ENCODE measurements around the gene ECHS1. TPM values are rescaled to one million over a fixed set of nuclear protein-coding genes. Genes with fewer than 3 reads are reported as not detected.
"Not testable (repeated sequence)": the region's sequence is repeated elsewhere in the genome, so short reads cannot be mapped to it uniquely, and the experiment has no call there.

ECHS1 gene
- total RNA-seq, 1 donor from 2014 or later = 37.7 TPM

GRCh38 chr10:133378251-133379096 is 5.3 kb upstream of the ECHS1 start:
- intact Hi-C loops (cut with micrococcal nuclease) = loop anchor here (1.0 to 10.0 kb wide), 5 partner anchors 11 to 1044 kb away; partner anchors contain the start of genes LRRC27 and MTG1
- H3K9me3 Mint-ChIP-seq = no peaks in the 10 kb centered on the region
- POLR2A ChIA-PET = interaction anchor here (1.4 to 6.6 kb wide), 4 partner anchors 12 to 21 kb away, joined by 3 to 52 read pairs (median 10); partner anchors contain the start of genes FUOM and MTG1
- peak overlapping the region; percentile 87 for H3K4me3 Mint-ChIP-seq
- DNase-seq = peak; percentile 70
- CTCF ChIA-PET = interaction anchor here (1.9 kb wide), 1 partner anchor 49 kb away, joined by 5 read pairs; no protein-coding TSS in a partner anchor
- peaks cover 15% of the 10 kb centered on the region for H3K36me3 Mint-ChIP-seq (ENCODE audit: low read depth)
- TF ChIP-seq, protein P1, sequence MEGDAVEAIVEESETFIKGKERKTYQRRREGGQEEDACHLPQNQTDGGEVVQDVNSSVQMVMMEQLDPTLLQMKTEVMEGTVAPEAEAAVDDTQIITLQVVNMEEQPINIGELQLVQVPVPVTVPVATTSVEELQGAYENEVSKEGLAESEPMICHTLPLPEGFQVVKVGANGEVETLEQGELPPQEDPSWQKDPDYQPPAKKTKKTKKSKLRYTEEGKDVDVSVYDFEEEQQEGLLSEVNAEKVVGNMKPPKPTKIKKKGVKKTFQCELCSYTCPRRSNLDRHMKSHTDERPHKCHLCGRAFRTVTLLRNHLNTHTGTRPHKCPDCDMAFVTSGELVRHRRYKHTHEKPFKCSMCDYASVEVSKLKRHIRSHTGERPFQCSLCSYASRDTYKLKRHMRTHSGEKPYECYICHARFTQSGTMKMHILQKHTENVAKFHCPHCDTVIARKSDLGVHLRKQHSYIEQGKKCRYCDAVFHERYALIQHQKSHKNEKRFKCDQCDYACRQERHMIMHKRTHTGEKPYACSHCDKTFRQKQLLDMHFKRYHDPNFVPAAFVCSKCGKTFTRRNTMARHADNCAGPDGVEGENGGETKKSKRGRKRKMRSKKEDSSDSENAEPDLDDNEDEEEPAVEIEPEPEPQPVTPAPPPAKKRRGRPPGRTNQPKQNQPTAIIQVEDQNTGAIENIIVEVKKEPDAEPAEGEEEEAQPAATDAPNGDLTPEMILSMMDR (IDR thresholded peaks at IDR 0.05) = no peak
- peak overlapping the region; percentile 61 for H3K27ac Mint-ChIP-seq
- no peaks in the 10 kb centered on the region for H3K27me3 Mint-ChIP-seq
- H3K4me1 Mint-ChIP-seq = peaks cover 45% of the 10 kb centered on the region
- peak; percentile 48 for ATAC-seq (ENCODE audit: low read depth)

DNA sequence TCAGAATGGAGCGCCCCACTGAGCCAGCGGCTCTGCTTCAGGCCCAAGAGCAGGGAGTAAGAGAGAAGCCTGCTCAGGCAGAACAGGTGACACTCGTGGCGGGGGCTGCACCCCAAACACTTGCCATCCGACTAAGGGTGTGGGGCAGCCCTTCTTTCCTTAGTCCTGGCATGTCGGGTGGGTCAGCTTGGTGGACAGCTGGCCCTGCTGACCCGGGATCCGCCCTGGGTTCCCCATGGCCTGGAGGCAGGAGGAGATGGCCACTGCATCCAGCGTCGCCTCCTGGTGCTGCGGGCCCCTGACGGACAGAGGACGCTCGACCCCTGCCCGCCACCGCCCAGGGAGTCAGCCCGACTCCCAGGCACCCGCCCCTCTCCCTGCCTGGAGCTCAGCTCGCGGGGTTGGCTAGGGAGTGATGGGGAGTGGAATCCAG is 4.7 kb upstream of the ECHS1 start:
- H3K36me3 Mint-ChIP-seq (ENCODE audit: low read depth) = peaks cover 12% of the 10 kb centered on the region
- H3K9me3 Mint-ChIP-seq = no peaks in the 10 kb centered on the region
- no peak for ATAC-seq (ENCODE audit: low read depth)
- DNase-seq = no peak
- TF ChIP-seq, protein P1 (IDR thresholded peaks at IDR 0.05) = no peak
- ChIA-PET CTCF (interaction anchor here (1.9 kb wide), 1 partner anchor 48 kb away, joined by 5 read pairs; no protein-coding TSS in a partner anchor), POLR2A (interaction anchor here (1.4 to 6.6 kb wide), 4 partner anchors 12 to 20 kb away, joined by 3 to 52 read pairs (median 10); partner anchors contain the start of genes FUOM and MTG1)
- intact Hi-C loops (cut with micrococcal nuclease) = loop anchor here (5.0 to 10.0 kb wide), 2 partner anchors 51 to 1043 kb away; partner anchors contain the start of gene LRRC27
- no peak overlapping the region for H3K27ac Mint-ChIP-seq
- no peaks in the 10 kb centered on the region for H3K27me3 Mint-ChIP-seq
- peak overlapping the region; percentile 87 for H3K4me3 Mint-ChIP-seq
- H3K4me1 Mint-ChIP-seq = peaks cover 47% of the 10 kb centered on the region

DNA sequence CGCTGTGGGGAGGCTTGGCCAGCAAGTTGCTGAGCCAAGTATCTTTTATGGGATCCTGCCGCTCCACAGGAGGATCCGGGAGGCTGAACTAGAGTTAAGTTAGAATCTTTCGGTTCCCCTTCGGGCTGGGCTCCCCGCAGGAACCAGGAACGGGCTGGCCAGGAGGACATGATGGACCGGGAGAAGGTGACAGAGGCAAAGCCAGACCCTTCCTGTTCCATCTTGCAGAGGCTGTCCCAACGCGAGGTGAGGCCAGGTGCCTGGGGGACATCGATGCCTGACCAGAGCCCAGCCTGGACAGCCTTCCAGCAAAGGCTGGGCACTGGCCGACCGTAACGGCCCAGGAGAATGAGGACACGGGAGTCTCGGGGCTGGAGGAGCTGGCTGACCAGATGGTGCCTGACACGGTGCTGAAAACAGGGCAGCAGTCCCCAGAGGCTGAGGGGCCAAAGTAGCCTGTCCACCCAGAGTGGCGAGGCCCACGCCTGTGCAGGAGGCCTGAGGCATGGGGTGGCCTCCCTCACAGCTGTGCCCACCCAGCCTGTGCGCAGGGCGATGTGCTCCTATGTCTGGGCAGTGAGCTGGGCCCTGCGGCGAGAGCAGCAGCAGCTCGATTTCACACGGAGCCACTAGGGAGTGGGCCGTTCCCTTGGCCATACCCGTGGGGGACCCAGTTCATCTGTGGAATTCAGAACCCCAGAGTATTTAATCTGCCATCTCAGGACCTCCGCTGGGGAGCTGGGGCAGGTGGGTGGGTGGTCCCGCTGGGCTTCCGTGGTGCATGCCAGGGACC is 4.1 kb upstream of the ECHS1 start:
- Mint-ChIP-seq H3K36me3 (ENCODE audit: low read depth) (peaks cover 7% of the 10 kb centered on the region), H3K4me3 (peak overlapping the region; percentile 87), H3K9me3 (no peaks in the 10 kb centered on the region), H3K27me3 (no peaks in the 10 kb centered on the region), H3K27ac (no peak overlapping the region), H3K4me1 (peaks cover 45% of the 10 kb centered on the region)
- ChIA-PET POLR2A (interaction anchor here (6.6 kb wide), 1 partner anchor 13 kb away, joined by 52 read pairs; no protein-coding TSS in a partner anchor), CTCF (no interaction called here)
- intact Hi-C loops (cut with micrococcal nuclease) = loop anchor here (5.0 to 10.0 kb wide), 2 partner anchors 50 to 1042 kb away; partner anchors contain the start of gene LRRC27
- TF ChIP-seq, protein P1 (IDR thresholded peaks at IDR 0.05) = no peak
- no peak for ATAC-seq (ENCODE audit: low read depth)
- DNase-seq = no peak

- intact Hi-C loops (cut with micrococcal nuclease) = loop anchor here (5.0 to 10.0 kb wide), 2 partner anchors 49 to 1041 kb away; partner anchors contain the start of gene LRRC27
- H3K9me3 Mint-ChIP-seq; DNase-seq; H3K36me3 Mint-ChIP-seq (ENCODE audit: low read depth); CTCF ChIA-PET; ATAC-seq (ENCODE audit: low read depth); H3K27me3 Mint-ChIP-seq; H3K27ac Mint-ChIP-seq: not testable (repeated sequence)
- POLR2A ChIA-PET = interaction anchor here (6.6 kb wide), 1 partner anchor 14 kb away, joined by 52 read pairs; no protein-coding TSS in a partner anchor
- peak overlapping the region; percentile 64 for H3K4me3 Mint-ChIP-seq
- H3K4me1 Mint-ChIP-seq = peaks cover 41% of the 10 kb centered on the region
These were observed 3.0 kb upstream of the ECHS1 start for GRCh38 chr10:133376183-133376582.
